ENCODE results near the gene EFNA1. TPM values are rescaled to one million over a fixed set of nuclear protein-coding genes. Genes with fewer than 3 reads are reported as not detected.
"Not testable (repeated sequence)": the region's sequence is repeated elsewhere in the genome, so short reads cannot be mapped to it uniquely, and the experiment has no call there.

EFNA1 gene
- total RNA-seq, 1 experiment from 2014 or later = 19.7 TPM

DNA sequence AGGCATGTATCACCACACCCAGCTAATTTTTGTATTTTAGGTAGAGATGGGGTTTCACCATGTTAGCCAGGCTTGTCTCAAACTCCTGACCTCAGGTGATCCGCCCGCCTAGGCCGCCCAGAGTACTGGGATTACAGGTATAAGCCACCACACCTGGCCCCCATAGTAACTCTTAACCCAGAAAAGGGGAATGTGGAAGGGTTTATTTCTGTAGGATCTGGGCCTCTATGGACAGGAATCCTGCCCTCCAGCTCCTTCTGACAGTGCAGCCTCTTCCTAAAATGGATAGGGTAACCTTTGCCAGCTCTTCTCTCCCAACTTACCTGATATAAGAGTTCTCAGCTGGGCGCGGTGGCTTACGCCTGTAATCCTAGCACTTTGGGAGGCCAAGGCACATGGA, 35.0 kb downstream of the EFNA1 start:
- BruUV-seq (replicated peaks); RAD21 ChIA-PET (ENCODE audit: low non-redundant PET in 1 of 2, low total read pairs in 2 of 2, uncharacterized antibody in 2 of 2, unreplicated experiment in 2 of 2); H3K27ac ChIP-seq (ENCODE audit: low read depth, low read length); ATAC-seq; H4K20me1 ChIP-seq (ENCODE audit: insufficient read depth); intact Hi-C loops (cut with micrococcal nuclease); H3K9ac ChIP-seq (ENCODE audit: low read length); H3K9me2 ChIP-seq (ENCODE audit: insufficient read depth); H3K4me3 ChIP-seq (replicated peaks in 1 of 2; ENCODE audit: low read depth in 1 of 2, low read length in 2 of 2); H3K36me3 ChIP-seq (ENCODE audit: control insufficient read depth in 1 of 2, insufficient read depth in 2 of 2, low read length in 2 of 2); H2AFZ ChIP-seq (ENCODE audit: low read depth, low read length, poor library complexity, severe bottlenecking); H3K9me3 ChIP-seq (ENCODE audit: control insufficient read depth in 1 of 2, insufficient read depth in 1 of 2, low read depth in 1 of 2, low read length in 2 of 2); DNase-seq (ENCODE audit: low read depth, low spot score); H3K4me2 ChIP-seq (ENCODE audit: low read length); H3K4me1 ChIP-seq (ENCODE audit: control insufficient read depth in 1 of 2, insufficient read depth in 2 of 2, low read length in 2 of 2); H3K79me2 ChIP-seq (ENCODE audit: insufficient read depth, low read length); H3K27me3 ChIP-seq (ENCODE audit: insufficient read depth, low read length): not testable (repeated sequence)
- CTCF ChIA-PET = interaction anchor here (0.7 to 1.0 kb wide), 3 partner anchors 10 to 77 kb away, joined by 3 to 6 read pairs (median 3); partner anchors contain the start of gene KRTCAP2
- POLR2A ChIA-PET = interaction anchor here (1.0 kb wide), 1 partner anchor 10 kb away, joined by 3 read pairs; the partner anchor contains the start of gene KRTCAP2

DNA sequence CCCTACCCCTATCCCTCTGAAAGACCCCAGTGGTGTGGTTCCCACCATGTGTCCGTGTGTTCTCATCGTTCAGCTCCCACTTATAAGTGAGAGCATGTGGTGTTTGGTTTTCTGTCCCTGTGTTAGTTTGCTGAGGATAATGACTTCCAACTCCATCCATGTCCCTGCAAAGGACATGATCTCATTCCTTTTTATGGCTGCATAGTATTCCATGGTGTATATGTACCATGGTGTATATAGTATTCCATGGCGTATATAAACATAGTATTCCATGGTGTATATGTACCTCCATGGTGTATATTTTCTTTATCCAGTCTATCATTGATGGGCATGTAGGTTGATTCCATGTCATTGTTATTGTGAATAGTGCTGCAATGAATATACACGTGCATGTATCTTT, 36.1 kb downstream of the EFNA1 start:
- H2AFZ ChIP-seq (ENCODE audit: low read depth, low read length, poor library complexity, severe bottlenecking); H3K4me3 ChIP-seq (replicated peaks in 1 of 2; ENCODE audit: low read depth in 1 of 2, low read length in 2 of 2); H3K9ac ChIP-seq (ENCODE audit: low read length); H3K9me3 ChIP-seq (ENCODE audit: control insufficient read depth in 1 of 2, insufficient read depth in 1 of 2, low read depth in 1 of 2, low read length in 2 of 2); H3K27ac ChIP-seq (ENCODE audit: low read depth, low read length); intact Hi-C loops (cut with micrococcal nuclease); POLR2A ChIA-PET; RAD21 ChIA-PET (ENCODE audit: low non-redundant PET in 1 of 2, low total read pairs in 2 of 2, uncharacterized antibody in 2 of 2, unreplicated experiment in 2 of 2); H3K79me2 ChIP-seq (ENCODE audit: insufficient read depth, low read length); DNase-seq (ENCODE audit: low read depth, low spot score); H3K9me2 ChIP-seq (ENCODE audit: insufficient read depth); ATAC-seq; BruUV-seq (replicated peaks); H4K20me1 ChIP-seq (ENCODE audit: insufficient read depth); H3K27me3 ChIP-seq (ENCODE audit: insufficient read depth, low read length); H3K4me2 ChIP-seq (ENCODE audit: low read length); H3K36me3 ChIP-seq (ENCODE audit: control insufficient read depth in 1 of 2, insufficient read depth in 2 of 2, low read length in 2 of 2): not testable (repeated sequence)
- CTCF ChIA-PET = interaction anchor here (1.2 to 1.3 kb wide), 2 partner anchors 9 to 79 kb away, joined by 3 to 4 read pairs; partner anchors contain the start of gene KRTCAP2
- H3K4me1 ChIP-seq (ENCODE audit: control insufficient read depth in 1 of 2, insufficient read depth in 2 of 2, low read length in 2 of 2) = peaks cover 2 to 11% of the 10 kb centered on the region in 2 experiments; a peak in 1 of 4 replicates

DNA sequence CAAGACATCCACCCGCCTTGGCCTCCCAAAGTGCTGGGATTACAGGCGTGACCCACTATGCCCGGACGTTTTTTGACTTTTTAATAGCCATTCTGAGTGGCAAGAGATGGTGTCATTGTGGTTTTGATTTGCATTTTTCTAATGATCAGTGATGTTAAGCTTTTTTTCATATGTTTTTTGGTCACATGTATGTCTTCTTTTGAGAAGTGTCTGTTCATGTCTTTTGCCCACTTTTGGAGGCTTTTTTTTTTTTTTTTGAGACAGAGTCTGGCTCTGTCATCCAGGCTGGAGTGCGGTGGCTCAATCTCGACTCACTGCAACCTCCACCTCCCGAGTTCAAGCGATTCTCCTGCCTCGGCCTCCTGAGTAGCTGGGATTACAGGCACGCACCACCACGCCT, 36.9 kb downstream of the EFNA1 start:
- H3K4me2 ChIP-seq (ENCODE audit: low read length); H4K20me1 ChIP-seq (ENCODE audit: insufficient read depth); H3K9ac ChIP-seq (ENCODE audit: low read length); H3K27ac ChIP-seq (ENCODE audit: low read depth, low read length); H3K4me3 ChIP-seq (replicated peaks in 1 of 2; ENCODE audit: low read depth in 1 of 2, low read length in 2 of 2); H3K36me3 ChIP-seq (ENCODE audit: control insufficient read depth in 1 of 2, insufficient read depth in 2 of 2, low read length in 2 of 2); H3K27me3 ChIP-seq (ENCODE audit: insufficient read depth, low read length); ATAC-seq; H3K9me2 ChIP-seq (ENCODE audit: insufficient read depth); BruUV-seq (replicated peaks); POLR2A ChIA-PET; H3K9me3 ChIP-seq (ENCODE audit: control insufficient read depth in 1 of 2, insufficient read depth in 1 of 2, low read depth in 1 of 2, low read length in 2 of 2); H3K79me2 ChIP-seq (ENCODE audit: insufficient read depth, low read length); DNase-seq (ENCODE audit: low read depth, low spot score); H2AFZ ChIP-seq (ENCODE audit: low read depth, low read length, poor library complexity, severe bottlenecking); RAD21 ChIA-PET (ENCODE audit: low non-redundant PET in 1 of 2, low total read pairs in 2 of 2, uncharacterized antibody in 2 of 2, unreplicated experiment in 2 of 2): not testable (repeated sequence)
- CTCF ChIA-PET = interaction anchor here (1.2 to 1.3 kb wide), 2 partner anchors 8 to 79 kb away, joined by 3 to 4 read pairs; partner anchors contain the start of gene KRTCAP2
- intact Hi-C loops (cut with micrococcal nuclease) = loop anchor here (5.0 kb wide), 1 partner anchor 52 kb away; no protein-coding TSS in a partner anchor
- H3K4me1 ChIP-seq (ENCODE audit: control insufficient read depth in 1 of 2, insufficient read depth in 2 of 2, low read length in 2 of 2) = peaks cover 2 to 11% of the 10 kb centered on the region in 2 experiments; a peak in 1 of 4 replicates

All from HCT116 (cell line).